SK-N-MC (cell line): ENCODE data around the gene GZF1.

Experiments
- EZH2 ChIP-seq: fragments of 200-600 bp; sonication (generic); IDR thresholded peaks from one replicate; pipeline ENCODE4 v1.6.1; 2017; ENCODE audit warnings: antibody characterized with exemption
- POLR2AphosphoS5 ChIP-seq: IDR thresholded peaks from 2 replicates; pipeline ENCODE4 v1.6.1; 2012; ENCODE audit warnings: mild to moderate bottlenecking, low read depth, low read length, borderline replicate concordance

DNA sequence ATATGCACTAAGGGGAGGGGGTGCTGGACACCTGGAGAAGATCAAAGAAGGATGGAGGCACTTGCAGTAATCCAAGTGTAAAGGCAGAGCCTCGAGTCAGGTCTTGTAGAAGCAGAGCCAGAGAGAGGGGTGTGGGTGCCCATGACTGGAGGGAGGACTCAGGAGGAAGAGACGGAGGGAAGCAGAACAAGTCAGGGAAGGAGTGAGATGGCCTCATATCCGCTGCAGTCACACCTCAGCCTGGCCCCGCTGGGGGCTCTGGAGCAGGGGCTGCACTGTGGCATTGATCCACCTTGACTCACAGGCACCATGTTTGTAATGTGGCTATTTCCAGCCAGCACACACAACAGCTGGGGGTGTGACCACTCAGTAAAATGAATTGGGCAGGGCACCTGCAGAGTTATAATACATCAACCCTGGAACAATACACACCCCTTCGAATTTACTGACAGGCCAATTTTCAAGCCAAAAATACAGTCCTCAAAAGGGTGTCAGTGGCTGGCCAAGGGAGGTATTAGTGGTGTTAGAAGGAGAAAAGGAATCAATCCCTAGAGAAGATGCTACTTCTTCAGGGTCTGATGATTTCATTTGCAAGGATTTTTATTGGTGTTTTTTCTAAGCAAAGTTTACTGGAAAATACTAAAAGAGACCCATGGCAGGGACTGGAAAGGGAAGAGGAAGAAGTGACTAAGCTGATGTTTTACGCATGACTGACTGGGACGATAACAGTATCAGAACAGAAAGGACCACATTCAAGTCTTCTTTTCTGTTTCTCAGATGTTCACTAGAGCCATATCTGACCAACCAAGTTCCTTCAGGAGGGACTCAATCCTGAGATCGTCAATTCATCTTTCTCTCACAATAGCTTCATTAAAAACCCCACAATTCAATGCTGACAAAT, 30.3 kb upstream of the GZF1 start:
- TF ChIP-seq POLR2AphosphoS5 (no peak), EZH2 (no peak)
